GM18951 (cell line): Measurements from ENCODE around the gene BEST1.
"Not testable (repeated sequence)": the region's sequence is repeated elsewhere in the genome, so short reads cannot be mapped to it uniquely, and the experiment has no call there.

Experiments used
- POLR2A ChIP-seq: IDR thresholded peaks from 4 replicates; pipeline ENCODE4 v1.6.1; 2011; ENCODE audit warnings: mild to moderate bottlenecking; ENCODE audit not compliant: insufficient read length, insufficient read depth; ENCODE audit errors: extremely low read depth
- in situ Hi-C: fragments of 300-500 bp; cut with MboI; formaldehyde crosslinking; loops from one replicate; pipeline ENCODE4 v1.12.0; 2022; ENCODE audit warnings: low sequenced_read_pairs, mixed read lengths, inconsistent platforms; ENCODE audit not compliant: unreplicated experiment

BEST1 gene

DNA sequence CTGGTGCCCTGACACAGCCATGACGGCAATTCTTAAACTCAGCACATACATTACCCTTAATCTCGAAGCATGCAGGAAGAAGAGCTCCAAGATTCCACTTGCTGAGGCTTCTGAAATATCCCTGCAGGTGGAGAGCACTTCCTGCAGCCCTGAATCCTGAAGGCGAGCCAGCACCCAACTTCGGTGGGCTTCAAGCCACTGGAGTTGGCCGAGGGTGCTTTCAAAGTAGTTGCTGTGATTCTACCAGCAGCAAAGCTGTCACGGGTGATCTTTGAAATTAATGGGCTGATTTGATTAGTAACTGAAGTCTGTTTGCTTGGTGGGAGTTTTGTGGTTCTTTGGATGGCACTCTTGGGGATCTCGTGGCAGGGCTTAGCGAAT, 26.3 kb downstream of the BEST1 start:
- in situ Hi-C loops, result no loop called here
- TF ChIP-seq POLR2A, result no peak

DNA sequence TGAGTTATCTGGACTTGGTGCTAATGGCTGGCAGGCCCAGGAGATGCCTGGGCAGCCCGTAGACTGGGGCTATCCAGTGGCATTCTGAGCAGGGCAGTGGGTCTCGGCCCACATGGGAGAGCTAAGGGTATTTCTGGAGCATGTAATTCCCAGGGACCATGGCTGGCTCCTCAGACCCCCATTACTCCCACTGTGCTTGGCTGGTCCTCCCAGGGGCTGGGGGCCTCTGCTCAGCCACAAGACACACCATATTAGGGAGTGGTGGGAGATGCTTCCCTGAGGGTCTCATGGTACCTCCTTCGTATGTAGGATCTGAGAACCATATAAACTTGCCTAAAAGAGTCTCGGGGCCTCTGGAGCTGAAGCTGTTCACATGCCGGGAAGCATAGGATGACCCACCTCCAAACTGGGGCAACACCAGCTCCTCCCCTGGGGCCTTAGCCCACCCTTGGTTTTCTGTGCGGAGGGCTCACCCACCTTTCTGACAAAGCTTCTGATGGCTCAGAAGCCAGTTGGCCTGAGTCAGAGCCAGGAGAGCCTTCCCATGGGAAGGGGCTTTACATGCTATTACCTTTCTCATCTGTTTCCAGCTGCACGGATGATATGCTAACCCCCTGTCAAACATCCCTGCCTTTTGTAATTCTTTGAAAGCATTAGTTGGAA, 26.8 kb downstream of the BEST1 start:
- no peak for TF ChIP-seq POLR2A
- in situ Hi-C loops, result no loop called here

DNA sequence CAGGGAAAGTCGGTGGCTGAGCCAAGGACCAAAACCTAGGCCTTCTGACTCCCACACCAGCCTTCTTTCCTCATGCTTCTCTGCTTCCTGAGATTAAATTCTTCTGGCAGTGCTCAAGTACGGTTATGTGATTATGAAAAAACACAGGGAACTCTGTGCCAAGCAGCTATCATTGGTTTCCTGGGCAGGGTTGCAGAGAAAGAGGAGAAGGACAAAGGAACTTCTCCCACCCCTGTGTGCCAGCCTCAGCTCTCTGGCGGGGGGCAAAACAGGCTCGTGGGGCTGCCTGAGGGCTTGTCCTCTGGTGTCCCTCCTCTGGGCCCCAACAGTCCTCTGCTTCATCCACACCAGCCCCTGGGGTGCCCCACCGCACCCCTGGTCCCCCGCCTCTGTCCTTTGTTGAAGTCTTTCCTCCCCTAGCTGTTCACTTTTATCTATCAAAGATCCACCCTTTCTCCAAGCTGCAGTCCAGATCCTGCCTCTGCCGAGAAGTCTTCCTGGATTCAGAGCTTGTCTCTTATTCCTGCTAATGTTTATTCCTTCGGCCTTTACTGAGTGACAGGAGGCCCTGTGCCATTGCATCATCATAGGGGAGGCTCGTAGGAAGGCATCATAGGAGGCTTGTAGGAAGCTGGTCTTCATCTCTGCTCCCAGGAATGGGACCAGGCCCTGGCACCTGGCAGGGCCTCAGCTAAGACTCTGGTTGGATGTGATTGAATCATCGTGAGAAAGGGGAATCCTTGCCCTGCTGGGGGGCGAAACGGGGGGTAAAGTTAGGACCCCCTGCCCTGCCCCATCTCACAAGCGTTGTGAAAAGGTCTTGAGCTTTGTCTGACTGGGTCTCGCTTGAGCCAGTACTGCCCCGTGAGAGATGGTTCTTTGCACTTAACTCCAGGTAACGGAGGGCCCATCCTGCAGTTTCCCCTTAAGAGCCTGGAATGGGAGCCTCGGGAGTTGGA, 28.8 kb downstream of the BEST1 start:
- no peak for TF ChIP-seq POLR2A
- in situ Hi-C loops, result no loop called here

DNA sequence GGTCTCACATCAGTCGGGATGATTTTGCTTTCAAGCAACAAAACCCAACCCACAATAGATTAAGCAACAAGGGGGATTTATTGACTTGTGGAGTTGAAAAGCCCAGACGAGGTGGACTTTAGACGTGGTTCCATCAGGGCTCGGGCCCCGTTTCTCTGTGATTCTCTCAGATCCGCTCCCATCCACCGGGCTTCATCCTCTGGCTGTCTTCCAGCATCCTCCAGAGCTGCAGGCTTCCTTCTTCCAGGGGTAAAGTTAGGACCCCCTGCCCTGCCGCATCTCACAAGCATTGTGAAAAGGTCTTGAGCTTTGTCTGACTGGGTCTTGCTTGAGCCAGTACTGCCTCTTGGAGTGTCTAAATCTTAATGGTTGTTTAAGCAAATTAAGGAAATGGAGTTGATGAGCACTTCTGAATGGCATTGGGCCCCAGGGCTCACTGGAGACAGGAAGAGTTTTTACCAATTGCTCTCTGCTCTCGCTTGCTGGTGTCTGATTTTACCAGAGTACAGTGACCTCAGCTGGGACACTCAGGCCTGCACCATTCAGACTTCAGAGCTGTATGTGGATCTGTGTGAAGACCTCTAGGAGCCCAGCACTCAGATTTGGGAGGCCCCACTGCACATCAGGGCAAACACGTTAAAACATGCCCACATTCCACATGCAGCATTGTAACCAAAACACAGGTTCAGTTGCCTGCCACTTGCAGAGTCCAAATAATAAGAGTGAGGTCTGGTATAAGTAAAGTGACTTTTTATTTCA, 30.8 kb downstream of the BEST1 start:
- in situ Hi-C loops, result no loop called here
- TF ChIP-seq POLR2A, result no peak

DNA sequence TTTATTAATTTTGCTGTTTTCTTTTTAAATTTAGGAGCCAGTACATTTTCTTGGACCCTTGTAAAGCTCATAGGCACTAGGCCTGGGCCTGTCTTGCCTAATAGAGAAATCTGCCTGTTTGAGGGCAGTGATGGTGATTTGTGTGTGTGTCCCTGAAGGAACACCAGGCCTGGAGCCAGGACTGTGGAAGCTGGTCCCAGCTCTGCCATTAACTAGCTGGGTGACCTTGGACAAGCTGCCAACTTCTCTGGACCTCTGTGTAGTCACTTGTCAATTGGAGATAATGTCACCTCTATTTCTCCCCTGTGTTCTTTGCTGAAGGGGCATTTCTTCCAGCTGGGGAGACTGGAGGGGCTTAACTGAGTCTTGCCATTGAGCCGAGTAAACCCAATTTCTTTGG, 33.3 kb downstream of the BEST1 start:
- no peak for TF ChIP-seq POLR2A
- in situ Hi-C loops, result no loop called here

DNA sequence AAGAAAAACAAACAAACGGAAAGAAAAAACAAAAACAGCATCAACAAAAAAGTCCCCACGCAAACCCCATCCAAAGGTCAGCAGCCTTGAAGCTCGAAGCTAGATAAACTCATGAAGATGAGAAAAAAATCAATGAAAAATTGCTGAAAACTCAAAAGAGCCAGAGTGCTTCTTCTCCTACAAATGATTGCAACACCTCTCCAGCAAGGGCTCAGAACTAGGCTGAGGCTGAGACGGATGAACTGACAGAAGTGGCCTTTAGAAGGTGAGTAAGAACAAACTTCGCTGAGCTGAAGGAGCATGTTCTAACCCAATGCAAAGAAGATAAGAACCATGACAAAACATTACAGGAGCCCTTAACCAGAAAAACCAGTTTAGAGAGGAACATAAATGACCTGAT, 35.7 kb downstream of the BEST1 start:
- TF ChIP-seq POLR2A, result no peak
- in situ Hi-C loops, result no loop called here

DNA sequence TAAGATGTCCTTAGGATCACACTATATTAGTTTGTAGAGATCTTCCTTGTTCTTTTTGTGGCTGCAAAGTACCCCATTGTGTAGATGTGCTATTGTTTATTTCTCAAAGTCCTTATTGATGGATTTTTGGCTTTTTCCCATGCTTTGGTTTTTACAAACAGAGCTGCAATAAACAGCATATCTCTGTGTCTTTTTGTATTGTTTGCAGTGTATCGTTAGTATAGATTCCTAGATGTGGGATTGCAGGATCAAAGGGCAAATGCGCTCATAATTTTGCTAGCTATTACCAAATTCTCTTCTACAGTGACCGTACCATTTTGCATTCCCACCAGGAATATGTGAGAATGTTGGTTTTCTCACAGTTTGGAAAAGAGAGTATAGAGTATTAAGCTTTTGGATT, 44.8 kb downstream of the BEST1 start:
- in situ Hi-C loops, result no loop called here
- no peak for TF ChIP-seq POLR2A

DNA sequence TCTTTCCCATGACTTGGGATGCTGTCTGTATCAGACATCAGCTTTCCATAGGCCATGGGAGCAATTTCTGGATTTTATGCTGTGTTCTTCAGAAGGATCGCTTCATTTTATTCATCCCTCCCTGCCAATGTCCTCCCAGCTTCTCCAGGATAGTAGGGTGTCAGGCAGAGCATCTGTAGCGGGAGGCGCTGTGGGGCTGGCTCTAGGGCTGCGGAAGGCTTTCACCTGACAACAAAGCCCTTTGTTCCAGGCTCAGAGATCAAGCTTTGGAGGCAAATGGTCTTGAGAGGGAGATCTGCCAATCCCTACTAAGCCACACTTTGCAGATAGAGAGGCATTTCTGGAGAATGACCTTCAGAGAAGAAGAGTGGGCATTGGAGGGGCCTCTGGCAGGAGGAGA, 46.8 kb downstream of the BEST1 start:
- in situ Hi-C loops, result no loop called here
- no peak for TF ChIP-seq POLR2A

DNA sequence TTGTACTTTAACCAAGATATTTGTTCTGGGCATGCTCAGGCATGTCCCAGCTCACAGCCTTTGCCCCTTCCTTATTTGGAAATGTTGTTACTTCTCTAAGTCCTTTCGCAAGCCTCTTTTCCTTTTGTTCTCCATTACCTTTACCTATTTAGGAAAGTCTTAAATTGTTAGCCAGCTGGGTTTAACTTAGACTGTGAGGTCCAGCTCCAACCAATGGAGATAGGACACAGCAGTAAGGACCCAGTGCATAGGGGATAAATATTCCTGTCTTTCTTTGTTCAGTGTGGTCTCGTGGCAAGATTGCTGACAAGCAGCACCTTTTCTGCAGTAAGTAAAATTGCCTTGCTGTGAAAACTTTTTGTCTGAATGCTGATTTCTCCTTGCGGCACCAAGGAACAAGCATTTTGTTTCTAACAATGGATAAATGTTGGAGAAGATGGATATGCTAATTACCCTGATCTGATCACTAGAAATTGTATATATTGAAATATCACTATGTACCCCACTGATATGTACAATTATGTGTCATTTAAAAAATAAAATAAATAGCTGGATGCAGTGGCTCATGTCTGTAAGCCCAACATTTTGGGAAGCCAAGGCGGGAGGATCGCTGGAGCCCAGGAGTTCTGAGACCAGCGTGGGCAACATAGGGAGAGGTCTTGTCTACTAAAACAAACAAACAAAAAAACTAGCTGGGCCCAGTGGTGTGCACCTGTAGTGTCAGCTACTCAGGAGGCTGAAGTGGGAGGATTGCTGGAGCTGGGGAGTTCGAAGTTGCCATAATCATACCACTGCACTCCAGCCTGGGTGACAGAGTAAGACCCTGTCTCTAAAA, 49.2 kb downstream of the BEST1 start:
- in situ Hi-C loops, result no loop called here
- TF ChIP-seq POLR2A, result no peak

DNA sequence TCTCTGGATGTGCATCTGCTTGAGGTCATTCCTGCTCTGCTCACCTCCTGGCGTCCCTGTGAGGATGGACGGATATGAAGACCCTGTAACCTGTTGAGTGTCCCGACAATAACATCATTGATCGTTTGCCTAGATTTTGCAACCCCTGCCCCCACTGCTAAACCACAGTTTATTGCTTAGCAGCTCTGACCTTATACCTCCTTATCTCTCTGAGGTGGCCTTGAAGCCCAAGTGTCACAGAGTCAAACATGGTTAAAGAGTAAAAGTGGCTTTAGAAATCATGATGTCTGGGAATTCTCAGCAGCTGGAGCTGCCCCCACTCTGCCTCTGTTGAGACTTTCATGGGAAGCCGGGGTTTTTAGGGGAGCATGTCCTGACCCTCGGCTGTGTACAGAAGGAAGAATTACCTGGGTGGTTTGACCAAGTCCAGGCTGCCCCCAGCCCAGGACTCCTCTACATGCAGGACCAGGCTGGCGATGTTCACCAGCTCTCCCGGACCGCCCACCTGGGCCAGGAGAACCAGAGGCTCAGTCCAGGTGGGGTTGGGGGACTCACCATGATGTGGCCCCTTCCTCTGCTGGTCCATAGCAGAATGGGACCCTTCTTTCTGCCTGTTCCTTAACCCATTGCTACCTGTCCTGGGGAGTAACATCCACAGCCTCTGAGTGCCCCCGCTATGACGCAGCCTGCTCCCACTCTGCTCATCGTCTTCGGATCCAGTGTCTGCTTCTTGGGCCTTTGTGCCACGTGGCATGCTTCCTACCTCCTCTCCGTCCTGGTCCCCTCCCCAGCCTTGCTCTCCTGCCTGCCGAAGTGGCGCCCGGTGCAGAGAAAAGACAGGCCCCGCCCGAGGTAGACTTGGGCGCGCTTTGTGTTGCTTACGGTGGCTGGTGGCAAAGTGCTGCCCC, 50.6 kb downstream of the BEST1 start:
- no peak for TF ChIP-seq POLR2A
- in situ Hi-C loops, result no loop called here

DNA sequence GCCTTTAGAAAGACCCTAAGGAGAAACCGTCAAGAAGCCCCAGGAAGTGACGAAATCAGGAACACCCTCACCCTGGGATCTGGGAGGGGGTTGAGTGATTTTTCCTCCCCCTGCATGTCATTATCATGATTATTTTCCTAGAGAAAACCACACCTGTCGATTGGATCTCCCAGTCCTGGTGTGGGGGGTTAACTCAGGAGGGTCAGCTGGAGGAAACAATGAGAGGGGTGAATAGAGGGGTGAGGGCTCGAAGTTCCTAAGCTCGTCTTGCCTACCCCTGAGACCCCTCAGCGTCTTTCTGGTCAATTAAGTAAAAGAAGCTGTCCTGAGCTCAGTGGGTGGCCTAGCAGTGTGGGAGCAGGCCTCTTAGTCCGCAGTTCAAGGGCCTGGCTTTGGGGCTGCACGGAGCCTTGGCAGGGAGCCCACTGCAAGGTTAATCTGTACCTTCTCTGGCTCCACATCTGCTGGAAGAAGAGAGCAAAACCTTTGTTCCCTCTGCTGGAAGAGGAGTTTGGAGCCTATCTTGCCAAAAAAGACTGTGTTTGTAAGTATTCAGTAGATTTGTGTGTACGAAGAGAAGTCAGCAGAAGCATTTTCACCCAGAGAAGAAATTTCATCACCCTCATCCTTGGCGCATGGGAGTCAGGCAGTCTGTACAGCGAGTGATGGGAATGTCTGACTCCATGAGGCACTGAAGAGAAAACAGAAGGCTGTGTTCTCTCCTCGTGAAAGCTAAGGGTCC, 51.5 kb downstream of the BEST1 start:
- no peak for TF ChIP-seq POLR2A
- in situ Hi-C loops, result no loop called here

DNA sequence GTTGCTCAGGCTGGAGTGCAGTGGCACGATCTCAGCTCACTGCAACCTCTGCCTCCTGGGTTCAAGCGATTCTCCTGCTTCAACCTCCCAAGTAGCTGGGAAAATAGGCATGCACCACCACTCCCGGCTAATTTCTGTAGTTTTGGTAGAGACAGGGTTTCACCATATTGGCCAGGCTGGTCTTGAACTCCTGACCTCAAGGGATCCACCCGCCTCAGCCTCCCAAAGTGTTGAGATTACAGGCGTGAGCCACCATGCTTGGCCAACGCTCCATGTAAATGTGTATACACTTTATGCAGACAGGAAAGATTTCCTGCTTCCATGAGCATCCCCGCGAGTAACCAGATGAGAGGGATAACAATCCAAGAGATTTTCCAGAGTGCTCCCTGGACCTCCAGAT, 52.1 kb downstream of the BEST1 start:
- in situ Hi-C loops, result not testable (repeated sequence)
